ENCODE measurements around the gene IP6K3. TPM values are rescaled to one million over a fixed set of nuclear protein-coding genes. Genes with fewer than 3 reads are reported as not detected.

The IP6K3 gene
- total RNA-seq, 1 donor from 2014 or later: 2.7 TPM

GRCh38 chr6:33766921-33767907, 20.5 kb upstream of the IP6K3 start:
- Mint-ChIP-seq H3K4me1 (ENCODE audit: low read depth, unreplicated experiment) (peaks cover 19% of the 10 kb centered on the region), H3K27ac (ENCODE audit: unreplicated experiment) (peak overlapping the region; percentile 20), H3K9me3 (ENCODE audit: unreplicated experiment) (peaks cover 3% of the 10 kb centered on the region), H3K4me3 (ENCODE audit: unreplicated experiment) (no peak overlapping the region), H3K27me3 (ENCODE audit: unreplicated experiment) (peaks cover 7% of the 10 kb centered on the region), H3K36me3 (ENCODE audit: unreplicated experiment) (no peaks in the 10 kb centered on the region)
- DNase-seq: no peak
- TF ChIP-seq CTCF (IDR thresholded peaks at IDR 0.05; ENCODE audit: partially characterized antibody, unreplicated experiment): no peak

- Mint-ChIP-seq H3K27me3 (ENCODE audit: unreplicated experiment) (peaks cover 7% of the 10 kb centered on the region), H3K4me3 (ENCODE audit: unreplicated experiment) (no peak overlapping the region), H3K27ac (ENCODE audit: unreplicated experiment) (no peak overlapping the region), H3K4me1 (ENCODE audit: low read depth, unreplicated experiment) (peaks cover 11% of the 10 kb centered on the region), H3K9me3 (ENCODE audit: unreplicated experiment) (no peaks in the 10 kb centered on the region), H3K36me3 (ENCODE audit: unreplicated experiment) (no peaks in the 10 kb centered on the region)
- TF ChIP-seq CTCF (IDR thresholded peaks at IDR 0.05; ENCODE audit: partially characterized antibody, unreplicated experiment): no peak
- no peak for DNase-seq
These were observed 18.7 kb upstream of the IP6K3 start for GRCh38 chr6:33765368-33765767.

- Mint-ChIP-seq H3K4me1 (ENCODE audit: low read depth, unreplicated experiment) (peaks cover 4% of the 10 kb centered on the region), H3K27me3 (ENCODE audit: unreplicated experiment) (peaks cover 7% of the 10 kb centered on the region), H3K4me3 (ENCODE audit: unreplicated experiment) (no peak overlapping the region), H3K36me3 (ENCODE audit: unreplicated experiment) (no peaks in the 10 kb centered on the region), H3K27ac (ENCODE audit: unreplicated experiment) (no peak overlapping the region), H3K9me3 (ENCODE audit: unreplicated experiment) (no peaks in the 10 kb centered on the region)
- no peak for DNase-seq
- TF ChIP-seq CTCF (IDR thresholded peaks at IDR 0.05; ENCODE audit: partially characterized antibody, unreplicated experiment): no peak
These were observed 17.3 kb upstream of the IP6K3 start for GRCh38 chr6:33764036-33764435.

GRCh38 chr6:33763483-33763882, 16.8 kb upstream of the IP6K3 start:
- H3K27me3 Mint-ChIP-seq (ENCODE audit: unreplicated experiment): peaks cover 7% of the 10 kb centered on the region
- DNase-seq: no peak
- no peak for TF ChIP-seq CTCF (IDR thresholded peaks at IDR 0.05; ENCODE audit: partially characterized antibody, unreplicated experiment)
- H3K4me1 Mint-ChIP-seq (ENCODE audit: low read depth, unreplicated experiment): peaks cover 3% of the 10 kb centered on the region
- H3K4me3 Mint-ChIP-seq (ENCODE audit: unreplicated experiment): no peak overlapping the region
- H3K9me3 Mint-ChIP-seq (ENCODE audit: unreplicated experiment): no peaks in the 10 kb centered on the region
- no peaks in the 10 kb centered on the region for H3K36me3 Mint-ChIP-seq (ENCODE audit: unreplicated experiment)
- H3K27ac Mint-ChIP-seq (ENCODE audit: unreplicated experiment): no peak overlapping the region

GRCh38 chr6:33762713-33763112, 16.0 kb upstream of the IP6K3 start:
- no peak overlapping the region for H3K27ac Mint-ChIP-seq (ENCODE audit: unreplicated experiment)
- H3K4me1 Mint-ChIP-seq (ENCODE audit: low read depth, unreplicated experiment): peaks cover 3% of the 10 kb centered on the region
- H3K4me3 Mint-ChIP-seq (ENCODE audit: unreplicated experiment): no peak overlapping the region

More at GRCh38 chr6:33762713-33763112, 16.0 kb upstream of the IP6K3 start:
- no peak for TF ChIP-seq CTCF (IDR thresholded peaks at IDR 0.05; ENCODE audit: partially characterized antibody, unreplicated experiment)
- DNase-seq: no peak
- H3K36me3 Mint-ChIP-seq (ENCODE audit: unreplicated experiment): no peaks in the 10 kb centered on the region
- H3K9me3 Mint-ChIP-seq (ENCODE audit: unreplicated experiment): no peaks in the 10 kb centered on the region
- H3K27me3 Mint-ChIP-seq (ENCODE audit: unreplicated experiment): peaks cover 7% of the 10 kb centered on the region
